ENCODE data around the gene SNX17.
"Not testable (repeated sequence)": the region's sequence is repeated elsewhere in the genome, so short reads cannot be mapped to it uniquely, and the experiment has no call there.

Gene SNX17

DNA sequence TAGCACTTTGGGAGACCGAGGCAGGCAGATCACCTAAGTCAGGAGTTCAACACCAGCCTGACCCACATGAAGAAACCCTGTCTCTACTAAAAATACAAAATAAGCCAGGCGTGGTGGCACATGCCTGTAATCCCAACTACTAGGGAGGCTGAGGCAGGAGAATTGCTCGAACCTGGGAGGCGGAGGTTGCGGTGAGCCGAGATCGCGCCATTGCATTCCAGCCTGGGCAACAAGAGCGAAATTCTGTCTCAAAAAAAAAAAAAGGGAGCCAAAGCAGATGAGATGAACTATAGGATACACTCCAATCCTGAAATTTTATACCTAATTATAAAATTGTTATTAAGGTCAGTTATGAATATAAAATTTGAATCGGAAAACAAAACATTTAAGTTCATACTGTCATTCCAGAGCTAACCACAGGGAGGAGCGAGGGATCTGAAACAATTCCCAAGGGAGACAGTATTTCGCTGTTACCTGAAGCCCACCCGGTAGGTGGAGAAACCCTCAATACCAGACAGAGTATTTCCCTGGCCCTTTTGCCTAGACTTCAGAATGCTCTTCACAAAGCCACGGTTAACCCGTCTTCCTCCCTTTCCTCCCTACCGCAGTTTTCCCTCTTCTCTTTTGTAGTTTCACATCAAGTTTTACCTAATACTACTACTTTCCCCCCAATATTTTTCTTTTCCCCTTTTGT, 37.5 kb downstream of the SNX17 start:
- DNase-seq, result no peak

DNA sequence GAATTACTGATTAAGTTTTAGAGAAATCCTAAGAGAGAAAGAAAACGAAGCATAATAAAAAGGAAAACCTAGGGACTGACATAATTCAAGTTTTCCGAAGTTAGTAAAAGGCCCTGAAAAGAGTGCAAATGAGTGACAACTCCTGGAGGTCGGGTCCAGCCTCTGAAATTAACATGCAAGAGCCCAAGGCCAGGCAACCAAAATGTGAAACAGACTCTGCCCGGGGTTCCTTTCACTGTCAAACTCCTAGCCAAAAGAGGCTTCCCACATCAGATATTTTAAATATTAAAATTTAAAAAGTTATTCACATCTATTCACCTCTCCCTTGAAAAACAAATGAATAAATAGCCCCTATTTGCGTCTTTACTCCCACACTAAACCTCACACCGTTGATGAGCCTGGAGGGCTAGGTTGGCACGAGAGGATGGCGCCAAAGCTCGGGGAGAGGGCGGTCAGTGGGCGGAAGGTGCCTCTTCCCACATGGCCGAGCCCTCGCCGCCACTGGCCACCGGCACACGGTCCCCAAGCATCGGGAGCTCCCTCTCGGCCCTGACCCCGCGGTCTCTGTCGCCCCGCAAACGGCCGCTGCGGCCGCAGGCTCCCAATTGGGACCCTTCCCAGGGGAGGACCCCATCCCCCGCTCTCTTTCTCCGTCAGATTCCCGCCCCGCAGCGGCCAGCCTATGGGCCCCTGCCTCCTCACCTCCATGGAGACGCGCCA, 38.3 kb downstream of the SNX17 start:
- peak in 1 of 2 donors; percentile 30 for DNase-seq

DNA sequence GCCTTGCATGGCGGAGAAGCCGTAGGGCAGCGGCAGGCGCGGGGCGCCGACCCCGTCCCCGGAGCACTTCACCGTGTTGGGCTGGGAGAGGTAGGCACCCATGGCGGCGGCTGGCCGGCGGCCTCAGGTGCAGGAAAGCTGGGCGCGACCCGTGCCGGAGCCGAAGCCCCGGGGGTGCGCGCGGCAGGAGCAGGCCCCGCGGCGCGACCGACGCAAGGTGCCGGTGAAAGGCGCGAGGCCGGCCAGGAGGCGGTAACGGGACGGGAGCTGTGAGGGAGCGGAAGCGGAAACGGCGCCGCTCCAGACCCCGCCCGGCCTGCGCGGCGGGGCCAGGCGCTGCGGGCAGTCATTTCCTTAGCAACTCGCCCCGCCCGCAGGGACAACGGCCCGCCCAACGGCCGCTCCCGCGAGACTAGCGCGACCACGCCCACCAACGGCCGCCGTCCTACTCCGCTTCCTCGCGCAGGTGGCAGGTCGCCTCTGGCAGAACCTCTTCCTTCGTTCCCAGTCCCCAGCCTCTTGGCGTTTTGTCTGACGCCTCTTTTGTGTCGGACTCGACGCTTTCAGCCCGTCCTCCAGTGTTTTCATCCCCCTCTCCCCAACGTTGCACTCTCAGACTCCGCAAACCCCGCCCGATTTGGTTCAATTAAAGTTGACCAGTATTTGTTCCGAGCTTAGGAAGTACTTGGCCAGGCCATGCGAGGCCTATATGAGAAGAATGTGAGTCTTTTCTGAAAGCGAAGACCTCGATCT, 39.1 kb downstream of the SNX17 start, which contains the start of gene PPM1G:
TSS of gene PPM1G (minus strand) at position 271 of the 753 bp plus-strand sequence. CDS start at position 102, 169 bp downstream.
- peak; percentile 97 to 99 for DNase-seq

DNA sequence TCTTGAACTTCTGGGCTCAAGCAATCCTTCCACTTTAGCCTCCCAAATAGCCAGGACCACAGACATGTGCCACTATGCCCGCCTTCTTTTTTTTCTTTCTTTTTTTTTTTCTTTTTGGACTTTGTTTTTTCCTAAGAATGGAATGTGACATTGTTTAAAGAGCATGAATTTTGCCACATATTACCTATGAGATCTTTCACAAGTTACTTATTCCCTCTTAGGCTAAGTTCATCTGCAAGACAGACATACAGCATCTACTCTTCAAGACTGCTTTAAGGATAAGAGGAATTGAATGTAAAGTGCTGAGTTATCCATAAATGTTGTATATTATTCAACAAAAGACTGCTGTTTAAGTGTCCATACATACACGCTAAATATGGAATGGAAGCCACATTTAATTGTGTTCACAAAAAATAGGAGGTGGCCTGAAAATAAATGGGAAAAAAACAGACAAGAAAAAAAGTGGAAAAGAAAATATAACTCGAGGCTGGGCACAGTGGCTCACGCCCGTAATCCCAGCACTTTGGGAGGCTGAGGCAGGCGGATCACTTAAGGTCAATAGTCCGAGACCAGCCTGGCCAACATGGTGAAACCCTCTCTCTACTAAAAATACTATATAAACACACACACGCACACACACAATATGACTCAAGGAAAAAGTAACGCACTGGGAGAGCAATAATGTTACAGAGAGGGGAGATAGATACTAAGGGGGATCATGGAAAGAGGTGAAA, 42.2 kb downstream of the SNX17 start:
- no peak for DNase-seq

DNA sequence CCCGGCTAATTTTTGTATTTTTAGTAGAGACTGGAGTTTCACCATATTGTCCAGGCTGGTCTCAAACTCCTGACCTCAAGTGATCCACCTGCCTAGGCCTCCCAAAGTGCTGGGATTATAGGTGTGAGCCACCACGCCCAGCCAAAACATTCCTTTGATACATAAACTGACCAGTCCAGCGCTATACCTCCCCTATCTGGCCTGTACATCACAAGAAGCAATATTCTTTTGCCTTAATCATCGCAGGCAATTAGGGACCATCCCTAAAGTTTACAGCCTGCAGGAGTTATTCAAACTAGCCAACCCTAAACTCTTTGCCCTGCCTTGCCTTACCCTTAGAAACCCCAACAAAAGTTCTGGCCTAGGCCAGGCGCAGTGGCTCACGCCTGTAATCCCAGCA, 45.7 kb downstream of the SNX17 start:
- DNase-seq, result no peak

DNA sequence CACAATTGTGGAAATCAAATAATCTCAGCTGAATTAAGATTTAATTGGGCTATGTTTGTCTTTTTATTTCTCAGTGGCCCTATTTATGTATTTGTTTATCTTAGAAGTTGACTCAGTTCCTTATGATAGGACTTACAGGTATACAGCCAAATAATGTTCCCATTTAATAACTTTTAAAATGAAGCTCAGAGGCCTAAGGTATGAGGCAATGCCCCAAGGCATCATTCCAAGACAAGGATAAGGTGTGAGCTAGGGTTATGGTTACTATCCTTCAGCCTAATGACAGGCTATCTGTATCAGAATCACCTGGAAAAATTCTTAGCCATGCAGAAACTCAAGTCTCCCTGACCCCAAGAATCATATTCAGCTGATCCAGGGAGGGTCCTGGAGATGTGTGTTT, 50.6 kb downstream of the SNX17 start:
- no peak for DNase-seq

DNA sequence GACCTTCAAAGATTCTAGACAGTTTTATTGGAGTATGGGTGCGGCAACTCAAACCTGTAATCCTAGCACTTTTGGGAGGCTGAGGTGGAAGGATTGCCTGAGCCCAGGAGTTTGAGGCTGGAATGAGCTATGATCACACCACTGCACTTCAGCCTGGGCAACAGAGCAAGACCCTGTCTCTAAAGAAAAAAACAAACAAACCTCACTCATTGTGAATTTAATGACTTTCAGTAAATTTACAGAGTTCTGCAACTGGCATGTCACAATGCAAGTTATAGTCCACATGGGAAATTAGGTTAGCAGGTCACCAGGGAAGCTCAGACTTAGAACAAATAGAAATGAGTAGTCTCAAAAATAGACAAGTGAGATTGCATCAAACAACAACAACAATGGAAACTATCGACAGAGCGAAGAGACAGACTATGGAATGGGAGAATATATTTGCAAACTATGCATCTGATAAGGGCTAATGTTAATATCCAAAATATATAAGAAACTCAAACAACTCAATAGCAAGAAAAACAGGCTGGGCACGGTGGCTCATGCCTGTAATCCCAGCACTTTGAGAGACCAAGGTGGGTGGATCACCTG, 51.3 kb downstream of the SNX17 start:
- no peak for DNase-seq

DNA sequence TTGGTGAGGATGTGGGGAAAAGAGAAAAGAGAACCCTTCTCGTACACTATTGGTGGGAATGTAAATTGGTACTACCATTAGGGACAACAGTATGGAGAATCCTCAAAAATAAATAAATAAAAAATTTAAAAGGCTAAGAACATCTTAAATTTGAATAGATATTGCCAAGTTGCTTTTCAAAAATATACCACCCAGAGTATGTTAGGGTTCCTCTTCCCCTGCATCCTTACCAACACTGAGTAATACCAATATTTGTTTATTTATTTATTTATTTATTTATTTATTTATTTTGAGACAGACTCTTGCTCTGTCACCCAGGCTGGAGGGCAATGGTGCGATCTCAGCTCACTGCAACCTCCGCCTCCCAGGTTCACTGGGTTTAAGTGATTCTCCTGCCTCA, 52.5 kb downstream of the SNX17 start:
- DNase-seq, result no peak

DNA sequence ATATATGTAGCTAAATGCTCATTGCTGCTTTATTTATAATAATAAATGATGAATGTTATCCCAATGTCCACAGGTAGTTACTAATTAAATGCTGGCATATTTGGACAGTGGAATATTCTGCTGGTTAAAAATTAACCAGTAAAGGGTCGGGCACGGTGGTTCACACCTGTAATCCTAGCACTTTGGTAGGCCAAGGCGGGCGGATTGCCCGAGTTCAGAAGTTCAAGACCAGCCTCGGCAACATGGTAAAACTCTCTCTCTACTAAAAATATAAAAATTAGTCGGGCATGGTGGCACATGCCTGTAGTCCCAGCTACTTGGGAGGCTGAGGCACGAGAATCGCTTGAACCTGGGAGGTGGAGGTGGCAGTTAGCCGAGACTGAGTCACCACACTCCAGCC, 54.6 kb downstream of the SNX17 start:
- DNase-seq, result not testable (repeated sequence)
